ENCODE measurements around the gene MROH7. TPM values are rescaled to one million over a fixed set of nuclear protein-coding genes. Genes with fewer than 3 reads are reported as not detected.

The MROH7 gene
- total and polyA plus RNA-seq, 2 of the 13 experiments (the other 11 are each of a cell fraction or from before 2014, with no cell fraction given) = 0.09 TPM

DNA sequence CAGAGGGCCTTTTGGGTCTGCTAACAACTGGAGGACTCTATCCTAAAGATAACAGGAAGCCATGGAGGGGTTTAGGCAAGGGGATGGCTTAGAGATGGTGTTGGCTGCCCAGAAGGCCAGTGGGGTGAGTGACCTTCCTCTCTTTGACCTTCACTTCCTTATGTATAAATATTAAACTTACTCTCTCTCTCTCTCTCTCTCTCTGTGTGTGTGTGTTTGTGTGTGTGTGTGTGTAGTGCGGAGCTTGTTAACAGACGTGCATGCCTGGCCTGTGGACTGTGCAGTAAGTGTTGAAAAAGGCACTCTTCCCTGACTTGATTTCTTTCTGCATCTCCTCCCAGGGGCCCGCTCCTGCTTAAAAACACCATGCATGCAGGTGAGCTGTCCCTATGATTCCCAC lies 10.0 kb downstream of the MROH7 start (continued):
- TF ChIP-seq, protein P1, sequence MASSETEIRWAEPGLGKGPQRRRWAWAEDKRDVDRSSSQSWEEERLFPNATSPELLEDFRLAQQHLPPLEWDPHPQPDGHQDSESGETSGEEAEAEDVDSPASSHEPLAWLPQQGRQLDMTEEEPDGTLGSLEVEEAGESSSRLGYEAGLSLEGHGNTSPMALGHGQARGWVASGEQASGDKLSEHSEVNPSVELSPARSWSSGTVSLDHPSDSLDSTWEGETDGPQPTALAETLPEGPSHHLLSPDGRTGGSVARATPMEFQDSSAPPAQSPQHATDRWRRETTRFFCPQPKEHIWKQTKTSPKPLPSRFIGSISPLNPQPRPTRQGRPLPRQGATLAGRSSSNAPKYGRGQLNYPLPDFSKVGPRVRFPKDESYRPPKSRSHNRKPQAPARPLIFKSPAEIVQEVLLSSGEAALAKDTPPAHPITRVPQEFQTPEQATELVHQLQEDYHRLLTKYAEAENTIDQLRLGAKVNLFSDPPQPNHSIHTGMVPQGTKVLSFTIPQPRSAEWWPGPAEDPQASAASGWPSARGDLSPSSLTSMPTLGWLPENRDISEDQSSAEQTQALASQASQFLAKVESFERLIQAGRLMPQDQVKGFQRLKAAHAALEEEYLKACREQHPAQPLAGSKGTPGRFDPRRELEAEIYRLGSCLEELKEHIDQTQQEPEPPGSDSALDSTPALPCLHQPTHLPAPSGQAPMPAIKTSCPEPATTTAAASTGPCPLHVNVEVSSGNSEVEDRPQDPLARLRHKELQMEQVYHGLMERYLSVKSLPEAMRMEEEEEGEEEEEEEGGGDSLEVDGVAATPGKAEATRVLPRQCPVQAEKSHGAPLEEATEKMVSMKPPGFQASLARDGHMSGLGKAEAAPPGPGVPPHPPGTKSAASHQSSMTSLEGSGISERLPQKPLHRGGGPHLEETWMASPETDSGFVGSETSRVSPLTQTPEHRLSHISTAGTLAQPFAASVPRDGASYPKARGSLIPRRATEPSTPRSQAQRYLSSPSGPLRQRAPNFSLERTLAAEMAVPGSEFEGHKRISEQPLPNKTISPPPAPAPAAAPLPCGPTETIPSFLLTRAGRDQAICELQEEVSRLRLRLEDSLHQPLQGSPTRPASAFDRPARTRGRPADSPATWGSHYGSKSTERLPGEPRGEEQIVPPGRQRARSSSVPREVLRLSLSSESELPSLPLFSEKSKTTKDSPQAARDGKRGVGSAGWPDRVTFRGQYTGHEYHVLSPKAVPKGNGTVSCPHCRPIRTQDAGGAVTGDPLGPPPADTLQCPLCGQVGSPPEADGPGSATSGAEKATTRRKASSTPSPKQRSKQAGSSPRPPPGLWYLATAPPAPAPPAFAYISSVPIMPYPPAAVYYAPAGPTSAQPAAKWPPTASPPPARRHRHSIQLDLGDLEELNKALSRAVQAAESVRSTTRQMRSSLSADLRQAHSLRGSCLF (CRISPR knock-in tag; IDR thresholded peaks at IDR 0.05; ENCODE audit: borderline replicate concordance) = no peak

- Histone ChIP-seq H3K4me1 (ENCODE audit: insufficient read depth, low read length) (peaks cover 57% of the 10 kb centered on the region), H4K20me1 (ENCODE audit: insufficient read depth, low read length) (no peaks in the 10 kb centered on the region), H3K4me3 (replicated peaks in 1 of 3; ENCODE audit: insufficient read depth in 1 of 3, low read depth in 2 of 3, low read length in 3 of 3) (no peak overlapping the region), H3K27me3 (ENCODE audit: control insufficient read depth in 1 of 2, insufficient read depth in 2 of 2, low read length in 2 of 2) (no peaks in the 10 kb centered on the region), H3K36me3 (replicated peaks in 1 of 2; ENCODE audit: control insufficient read depth in 1 of 2, insufficient read depth in 2 of 2, low read length in 2 of 2) (no peaks in the 10 kb centered on the region), H3K4me2 (ENCODE audit: low read depth, low read length) (peak overlapping the region; percentile 57; the same call in 1 of the 2 replicates), H3K9ac (ENCODE audit: insufficient read depth, low read depth, low read length) (no peak overlapping the region), H2AFZ (ENCODE audit: low read length) (no peak overlapping the region), H3K27ac (ENCODE audit: extremely low read length, insufficient read depth, low read length) (no peak overlapping the region), H3K9me3 (ENCODE audit: low read length) (no peaks in the 10 kb centered on the region), H3K79me2 (ENCODE audit: insufficient read depth, low read length) (no peaks in the 10 kb centered on the region)
- ATAC-seq (no peak), DNase-seq (ENCODE audit: low spot score) (no peak), FAIRE-seq (no peak)
- intact Hi-C loops (cut with micrococcal nuclease; ENCODE audit: unreplicated experiment) = no loop called here
- POLR2A ChIA-PET = no interaction called here
- BruUV-seq (replicated peaks) = no TSS peak
- in situ Hi-C loops (cut with HindIII; ENCODE audit: extremely low pct_ligation_motif_present, low pct_unique_long_range_greater_than_20kb) = no loop called here
- CTCF ChIA-PET (ENCODE audit: low intra/inter-chr PET ratio, low total read pairs) = no interaction called here
- TF ChIP-seq ZNF274 (CRISPR knock-in tag; IDR thresholded peaks at IDR 0.05) (no peak), CCDC6 (CRISPR knock-in tag; IDR thresholded peaks at IDR 0.05) (no peak), BRCA1 (CRISPR knock-in tag; IDR thresholded peaks at IDR 0.05) (no peak), PRPF4 (IDR thresholded peaks at IDR 0.05; ENCODE audit: low read depth, low read length, poor library complexity, severe bottlenecking) (no peak), FIP1L1 (IDR thresholded peaks at IDR 0.05; ENCODE audit: borderline replicate concordance, insufficient read depth, low read depth, low read length) (no peak), HOXD1 (CRISPR knock-in tag; IDR thresholded peaks at IDR 0.05) (no peak), SNRNP70 (IDR thresholded peaks at IDR 0.05; ENCODE audit: low read depth, low read length) (no peak), ZXDC (CRISPR knock-in tag; IDR thresholded peaks at IDR 0.05) (no peak), RCOR2 (CRISPR knock-in tag; IDR thresholded peaks at IDR 0.05) (no peak), ZNF724P (CRISPR knock-in tag; IDR thresholded peaks at IDR 0.05; ENCODE audit: borderline replicate concordance) (no peak)
- TF ChIP-seq, protein P2, sequence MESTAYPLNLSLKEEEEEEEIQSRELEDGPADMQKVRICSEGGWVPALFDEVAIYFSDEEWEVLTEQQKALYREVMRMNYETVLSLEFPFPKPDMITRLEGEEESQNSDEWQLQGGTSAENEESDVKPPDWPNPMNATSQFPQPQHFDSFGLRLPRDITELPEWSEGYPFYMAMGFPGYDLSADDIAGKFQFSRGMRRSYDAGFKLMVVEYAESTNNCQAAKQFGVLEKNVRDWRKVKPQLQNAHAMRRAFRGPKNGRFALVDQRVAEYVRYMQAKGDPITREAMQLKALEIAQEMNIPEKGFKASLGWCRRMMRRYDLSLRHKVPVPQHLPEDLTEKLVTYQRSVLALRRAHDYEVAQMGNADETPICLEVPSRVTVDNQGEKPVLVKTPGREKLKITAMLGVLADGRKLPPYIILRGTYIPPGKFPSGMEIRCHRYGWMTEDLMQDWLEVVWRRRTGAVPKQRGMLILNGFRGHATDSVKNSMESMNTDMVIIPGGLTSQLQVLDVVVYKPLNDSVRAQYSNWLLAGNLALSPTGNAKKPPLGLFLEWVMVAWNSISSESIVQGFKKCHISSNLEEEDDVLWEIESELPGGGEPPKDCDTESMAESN (CRISPR knock-in tag; conservative IDR thresholded peaks at IDR 0.05) = no peak
- TF ChIP-seq, protein P3, sequence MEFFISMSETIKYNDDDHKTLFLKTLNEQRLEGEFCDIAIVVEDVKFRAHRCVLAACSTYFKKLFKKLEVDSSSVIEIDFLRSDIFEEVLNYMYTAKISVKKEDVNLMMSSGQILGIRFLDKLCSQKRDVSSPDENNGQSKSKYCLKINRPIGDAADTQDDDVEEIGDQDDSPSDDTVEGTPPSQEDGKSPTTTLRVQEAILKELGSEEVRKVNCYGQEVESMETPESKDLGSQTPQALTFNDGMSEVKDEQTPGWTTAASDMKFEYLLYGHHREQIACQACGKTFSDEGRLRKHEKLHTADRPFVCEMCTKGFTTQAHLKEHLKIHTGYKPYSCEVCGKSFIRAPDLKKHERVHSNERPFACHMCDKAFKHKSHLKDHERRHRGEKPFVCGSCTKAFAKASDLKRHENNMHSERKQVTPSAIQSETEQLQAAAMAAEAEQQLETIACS (CRISPR knock-in tag; IDR thresholded peaks at IDR 0.05) = no peak
Observed at GRCh38 chr1:54652168-54652567, 10.6 kb downstream of the MROH7 start.

All from HepG2 (cell line).